Bronchial epithelial cell (primary cell): Measurements from ENCODE around the gene IQGAP1. TPM values are rescaled to one million over a fixed set of nuclear protein-coding genes. Genes with fewer than 3 reads are reported as not detected.
A peak's percentile ranks its signal among the peaks of the same experiment; 100 is the strongest.

Experiments used
- DNase-seq: peaks from one replicate; pipeline ENCODE4 v3.0.0-alpha.2; 2010; ENCODE audit warnings: low read depth
- FAIRE-seq: peaks from 2 replicates; lab custom pipeline; 2011; peaks lifted over from hg19 to GRCh38; lab: Jason Lieb, UNC
- H3K27me3 ChIP-seq: 2 replicates; pipeline ENCODE4 v1.5.1; 2011; ENCODE audit warnings: low read length; ENCODE audit not compliant: control insufficient read depth, insufficient read depth
- H3K36me3 ChIP-seq: 2 replicates; pipeline ENCODE4 v1.5.1; 2011; ENCODE audit warnings: low read length; ENCODE audit not compliant: control insufficient read depth, insufficient read depth
- H3K4me3 ChIP-seq: 2 replicates; pipeline ENCODE4 v1.5.1; 2011; ENCODE audit warnings: mild to moderate bottlenecking, low read depth, low read length, control low read depth
- total RNA-seq: library from RNA; depleted of rRNA; stranded (reverse); fragments of >200 nt; gene quantifications from 2 replicates; pipeline ENCODE4 v1.2.1, GENCODE V29; 2014
- TF ChIP-seq, protein P1 (sequence below): IDR thresholded peaks from 2 replicates; pipeline ENCODE4 v1.5.1; 2011; ENCODE audit warnings: mild to moderate bottlenecking, moderate library complexity, low read length, control low read depth, inconsistent platforms; ENCODE audit not compliant: insufficient read depth, severe bottlenecking

The IQGAP1 gene
- total RNA-seq, 1 donor from 2014 or later: 163 TPM

DNA sequence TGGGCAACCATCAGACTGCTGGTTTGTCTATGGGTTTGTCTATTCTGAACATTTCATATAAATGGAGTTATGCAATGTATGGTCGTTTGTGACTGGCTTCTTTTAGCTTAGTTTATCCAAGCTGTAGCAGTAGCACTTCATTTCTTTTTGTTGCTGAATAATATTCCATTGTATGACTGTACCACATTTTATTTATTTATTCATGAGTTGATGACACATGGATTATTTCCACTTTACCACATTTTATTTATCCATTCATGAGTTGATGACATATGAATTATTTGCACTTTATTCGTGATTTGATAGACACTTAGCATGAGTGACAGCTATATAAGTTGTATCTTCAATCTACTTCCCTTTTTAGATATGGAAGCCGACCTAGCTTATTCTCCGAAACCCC, 70.0 kb downstream of the IQGAP1 start:
- H3K27me3 ChIP-seq: no peaks in the 10 kb centered on the region
- DNase-seq (no peak), FAIRE-seq (no peak)
- H3K36me3 ChIP-seq: peaks cover 12% of the 10 kb centered on the region
- TF ChIP-seq, protein P1, sequence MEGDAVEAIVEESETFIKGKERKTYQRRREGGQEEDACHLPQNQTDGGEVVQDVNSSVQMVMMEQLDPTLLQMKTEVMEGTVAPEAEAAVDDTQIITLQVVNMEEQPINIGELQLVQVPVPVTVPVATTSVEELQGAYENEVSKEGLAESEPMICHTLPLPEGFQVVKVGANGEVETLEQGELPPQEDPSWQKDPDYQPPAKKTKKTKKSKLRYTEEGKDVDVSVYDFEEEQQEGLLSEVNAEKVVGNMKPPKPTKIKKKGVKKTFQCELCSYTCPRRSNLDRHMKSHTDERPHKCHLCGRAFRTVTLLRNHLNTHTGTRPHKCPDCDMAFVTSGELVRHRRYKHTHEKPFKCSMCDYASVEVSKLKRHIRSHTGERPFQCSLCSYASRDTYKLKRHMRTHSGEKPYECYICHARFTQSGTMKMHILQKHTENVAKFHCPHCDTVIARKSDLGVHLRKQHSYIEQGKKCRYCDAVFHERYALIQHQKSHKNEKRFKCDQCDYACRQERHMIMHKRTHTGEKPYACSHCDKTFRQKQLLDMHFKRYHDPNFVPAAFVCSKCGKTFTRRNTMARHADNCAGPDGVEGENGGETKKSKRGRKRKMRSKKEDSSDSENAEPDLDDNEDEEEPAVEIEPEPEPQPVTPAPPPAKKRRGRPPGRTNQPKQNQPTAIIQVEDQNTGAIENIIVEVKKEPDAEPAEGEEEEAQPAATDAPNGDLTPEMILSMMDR: no peak
- H3K4me3 ChIP-seq: no peak overlapping the region

DNA sequence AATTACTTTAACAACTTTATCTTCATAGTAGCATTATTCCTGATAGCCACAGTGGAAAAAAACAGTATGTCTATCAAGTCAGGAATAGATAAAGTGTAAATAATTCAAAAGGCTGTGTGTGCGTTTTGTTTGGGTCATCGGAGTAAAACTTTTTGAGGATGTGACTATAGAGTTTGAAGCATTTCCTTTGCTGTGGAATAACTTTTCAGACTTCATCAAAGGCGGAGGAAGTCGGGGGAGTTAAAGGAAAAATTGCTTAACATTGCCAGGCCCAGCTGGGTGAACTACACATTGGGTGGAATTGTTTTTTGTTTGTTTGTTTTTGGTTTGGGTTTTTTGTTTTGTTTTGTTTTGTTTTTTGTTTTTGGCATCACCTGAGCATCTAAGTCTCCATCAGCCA, 71.3 kb downstream of the IQGAP1 start:
- Histone ChIP-seq H3K36me3 (peaks cover 11% of the 10 kb centered on the region), H3K4me3 (no peak overlapping the region), H3K27me3 (no peaks in the 10 kb centered on the region)
- TF ChIP-seq, protein P1: no peak
- no peak for FAIRE-seq
- no peak for DNase-seq

DNA sequence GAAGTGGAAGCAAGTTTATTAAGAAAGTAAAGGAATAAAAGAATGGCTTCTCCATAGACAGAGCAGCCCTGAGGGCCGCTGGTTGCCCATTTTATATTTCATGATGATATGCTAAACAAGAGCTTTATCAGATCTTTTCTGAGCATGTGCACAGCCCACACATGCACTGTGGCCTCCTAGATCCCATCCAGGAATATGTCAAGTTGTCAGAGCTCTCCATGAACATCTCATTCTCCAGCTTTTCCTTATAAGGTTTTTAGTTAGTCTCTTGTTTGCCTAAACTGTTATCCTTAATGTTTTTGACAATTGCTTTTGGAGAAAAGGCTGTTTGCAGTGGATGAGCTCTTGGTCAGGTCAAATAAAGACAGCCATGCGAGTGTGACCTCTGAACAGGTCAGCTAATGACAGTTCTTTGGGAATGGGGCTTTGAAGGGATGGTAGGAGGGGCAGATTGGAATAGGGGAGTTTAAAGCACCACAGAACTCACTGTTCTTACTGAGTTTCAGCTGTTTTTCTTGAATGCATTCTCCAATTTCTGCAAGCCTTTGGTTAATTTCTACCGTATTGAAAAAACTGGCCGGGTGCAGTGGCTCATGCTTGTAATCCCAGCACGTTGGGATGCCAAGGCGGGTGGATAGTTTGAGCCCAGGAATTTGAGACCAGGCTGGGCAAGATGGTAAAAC, 72.2 kb downstream of the IQGAP1 start:
- Histone ChIP-seq H3K36me3 (peaks cover 6% of the 10 kb centered on the region), H3K27me3 (no peaks in the 10 kb centered on the region), H3K4me3 (no peak overlapping the region)
- TF ChIP-seq, protein P1: no peak
- FAIRE-seq (no peak), DNase-seq (no peak)

DNA sequence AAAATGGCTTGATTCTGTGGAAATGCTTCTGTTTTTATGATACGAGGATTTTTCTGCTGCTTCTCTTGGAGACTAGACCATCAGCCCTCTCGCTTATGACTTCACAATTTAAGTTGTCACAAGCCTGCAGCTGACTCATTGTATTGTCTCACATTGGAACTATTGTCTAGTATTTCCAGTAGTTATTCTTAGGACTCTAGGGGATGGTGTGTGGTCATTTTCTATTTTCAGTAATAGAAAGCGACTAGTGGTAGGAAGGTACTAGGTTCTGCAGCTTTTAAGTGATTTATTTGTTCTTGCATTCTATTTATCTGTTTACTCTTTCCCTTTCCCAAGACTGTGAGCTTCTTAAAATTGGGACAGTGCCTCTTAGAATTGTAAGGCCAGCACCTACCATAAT, 75.3 kb downstream of the IQGAP1 start:
- TF ChIP-seq, protein P1: no peak
- Histone ChIP-seq H3K4me3 (no peak overlapping the region), H3K27me3 (no peaks in the 10 kb centered on the region), H3K36me3 (peaks cover 6% of the 10 kb centered on the region)
- DNase-seq (peak; percentile 60), FAIRE-seq (no peak)

DNA sequence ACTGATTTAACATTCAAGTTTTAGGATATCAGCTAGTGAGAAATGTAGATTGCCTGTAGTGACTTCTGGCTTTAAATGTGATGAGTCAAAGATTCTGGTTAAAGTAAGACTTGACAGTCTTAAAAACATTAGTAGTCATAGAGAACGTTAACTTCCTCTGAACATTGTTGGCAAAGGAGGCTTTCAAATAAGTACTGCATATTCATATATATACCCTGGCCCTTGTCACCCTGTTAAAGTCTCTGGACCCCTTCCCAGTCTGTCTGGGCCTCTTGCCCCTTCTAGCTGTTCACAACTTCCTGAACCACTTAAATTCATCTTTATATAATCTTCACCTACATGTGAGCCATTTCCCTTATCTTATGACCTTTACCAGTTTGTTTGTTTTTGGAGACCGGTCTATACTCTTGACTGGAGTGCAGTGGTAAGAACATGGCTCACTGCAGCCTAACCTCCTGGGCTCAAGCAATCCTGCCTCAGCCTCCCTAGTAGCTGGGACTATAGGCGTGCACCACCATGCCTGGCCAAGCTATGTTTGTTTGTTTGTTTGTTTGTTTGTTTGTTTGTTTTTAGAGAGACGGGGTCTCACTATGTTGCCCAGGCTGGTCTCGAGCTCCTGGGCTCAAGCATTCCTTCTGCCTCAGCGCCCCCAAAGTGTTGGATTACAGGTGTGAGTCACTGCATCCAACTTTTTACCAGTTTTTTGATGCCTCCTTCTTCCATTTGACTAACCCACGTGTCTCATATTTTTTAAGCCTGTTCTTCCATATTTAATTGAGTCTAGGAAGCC, 77.3 kb downstream of the IQGAP1 start:
- no peaks in the 10 kb centered on the region for H3K27me3 ChIP-seq
- FAIRE-seq (no peak), DNase-seq (no peak)
- H3K36me3 ChIP-seq: peaks cover 7% of the 10 kb centered on the region
- TF ChIP-seq, protein P1: no peak
- H3K4me3 ChIP-seq: no peak overlapping the region
